ENCODE measurements around the gene EP400.

EP400 gene

GRCh38 chr12:132019891-132020290 is 70.1 kb downstream of the EP400 start:
- in situ Hi-C loops (cut with HindIII; ENCODE audit: low sequenced_read_pairs), result no loop called here
- TF ChIP-seq, protein P1, sequence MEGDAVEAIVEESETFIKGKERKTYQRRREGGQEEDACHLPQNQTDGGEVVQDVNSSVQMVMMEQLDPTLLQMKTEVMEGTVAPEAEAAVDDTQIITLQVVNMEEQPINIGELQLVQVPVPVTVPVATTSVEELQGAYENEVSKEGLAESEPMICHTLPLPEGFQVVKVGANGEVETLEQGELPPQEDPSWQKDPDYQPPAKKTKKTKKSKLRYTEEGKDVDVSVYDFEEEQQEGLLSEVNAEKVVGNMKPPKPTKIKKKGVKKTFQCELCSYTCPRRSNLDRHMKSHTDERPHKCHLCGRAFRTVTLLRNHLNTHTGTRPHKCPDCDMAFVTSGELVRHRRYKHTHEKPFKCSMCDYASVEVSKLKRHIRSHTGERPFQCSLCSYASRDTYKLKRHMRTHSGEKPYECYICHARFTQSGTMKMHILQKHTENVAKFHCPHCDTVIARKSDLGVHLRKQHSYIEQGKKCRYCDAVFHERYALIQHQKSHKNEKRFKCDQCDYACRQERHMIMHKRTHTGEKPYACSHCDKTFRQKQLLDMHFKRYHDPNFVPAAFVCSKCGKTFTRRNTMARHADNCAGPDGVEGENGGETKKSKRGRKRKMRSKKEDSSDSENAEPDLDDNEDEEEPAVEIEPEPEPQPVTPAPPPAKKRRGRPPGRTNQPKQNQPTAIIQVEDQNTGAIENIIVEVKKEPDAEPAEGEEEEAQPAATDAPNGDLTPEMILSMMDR (IDR thresholded peaks at IDR 0.05; ENCODE audit: low read depth, low read length), result no peak
- DNase-seq (ENCODE audit: low read depth, low spot score), result no peak
- no peak overlapping the region for H3K4me3 ChIP-seq (ENCODE audit: low read depth, low read length)

DNA sequence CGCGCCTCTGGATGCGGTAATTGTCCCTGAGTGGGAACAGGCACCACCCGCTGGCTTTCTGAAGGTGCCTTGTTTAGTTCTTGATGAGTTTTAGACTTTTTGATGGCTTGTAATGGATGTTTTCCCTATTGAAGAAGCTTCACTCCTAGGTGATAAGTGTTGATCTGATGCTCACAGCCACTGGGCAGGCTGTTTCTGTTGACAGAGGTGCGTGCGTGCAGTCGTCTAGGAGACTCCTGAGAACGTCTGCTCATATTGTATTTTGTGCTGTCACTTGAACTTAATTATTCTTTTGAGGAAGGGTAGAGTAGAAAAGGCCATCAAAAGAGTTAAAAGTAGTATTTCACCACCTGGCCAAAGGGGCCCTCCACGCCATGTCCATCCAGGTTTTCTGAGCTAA is 70.5 kb downstream of the EP400 start:
- in situ Hi-C loops (cut with HindIII; ENCODE audit: low sequenced_read_pairs), result no loop called here
- no peak for DNase-seq (ENCODE audit: low read depth, low spot score)
- TF ChIP-seq, protein P1 (IDR thresholded peaks at IDR 0.05; ENCODE audit: low read depth, low read length), result no peak
- H3K4me3 ChIP-seq (ENCODE audit: low read depth, low read length), result no peak overlapping the region

DNA sequence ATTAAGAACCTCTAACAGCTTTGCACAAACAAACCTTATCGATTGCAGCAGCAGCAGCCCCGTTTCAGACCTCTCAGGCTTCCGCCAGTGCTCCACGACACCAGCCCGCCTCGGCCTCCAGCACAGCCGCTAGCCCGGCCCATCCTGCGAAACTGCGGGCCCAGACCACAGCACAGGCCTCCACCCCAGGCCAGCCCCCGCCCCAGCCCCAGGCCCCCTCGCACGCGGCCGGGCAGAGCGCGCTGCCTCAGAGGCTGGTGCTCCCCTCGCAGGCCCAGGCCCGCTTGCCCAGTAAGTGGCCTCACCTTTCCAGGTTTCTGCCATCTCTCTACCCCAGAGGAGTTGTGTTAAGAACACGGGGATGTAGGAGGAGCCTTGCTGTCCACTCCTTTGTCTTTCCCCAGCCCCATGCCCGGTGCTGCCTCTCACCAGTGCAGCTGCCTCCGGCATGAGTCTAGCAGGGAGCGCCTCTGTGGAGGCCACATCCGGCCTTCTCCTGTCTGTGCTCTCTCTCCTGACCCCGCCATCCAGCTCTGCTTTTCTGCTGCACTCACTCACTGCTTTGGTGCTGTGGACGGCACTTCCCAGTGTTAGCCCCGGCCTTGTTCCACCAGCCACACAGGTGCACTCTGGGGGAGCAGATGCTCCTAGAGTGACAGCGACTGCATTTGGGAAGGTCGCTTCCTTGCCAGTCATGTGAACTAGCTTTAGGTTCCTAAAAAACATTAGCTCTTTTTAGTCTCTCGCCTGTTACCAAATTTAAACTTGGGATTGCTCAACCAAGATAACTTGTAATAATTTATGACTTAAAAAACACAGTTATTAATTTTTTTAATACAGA is 71.5 kb downstream of the EP400 start:
- no peak for DNase-seq (ENCODE audit: low read depth, low spot score)
- TF ChIP-seq, protein P1 (IDR thresholded peaks at IDR 0.05; ENCODE audit: low read depth, low read length), result no peak
- in situ Hi-C loops (cut with HindIII; ENCODE audit: low sequenced_read_pairs), result no loop called here
- no peak overlapping the region for H3K4me3 ChIP-seq (ENCODE audit: low read depth, low read length)

DNA sequence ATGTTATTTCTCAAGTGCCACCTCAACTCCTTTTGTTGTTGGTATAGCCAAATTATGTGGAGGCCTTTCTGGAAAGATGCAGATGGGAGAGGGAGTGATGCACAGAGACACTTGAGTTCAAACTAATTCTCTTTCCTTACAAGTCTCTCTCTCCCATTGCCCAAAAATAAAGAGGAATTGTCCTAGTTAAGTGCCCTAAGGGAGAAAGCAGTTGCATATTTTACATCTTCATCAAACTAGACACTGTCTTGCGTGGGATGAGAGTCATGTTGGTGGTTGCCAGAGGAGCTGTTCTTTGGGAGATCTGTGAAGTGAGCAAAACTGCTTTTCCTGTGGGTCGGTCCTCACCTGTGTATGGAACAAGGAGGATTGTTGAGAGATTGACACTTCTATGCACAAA is 72.2 kb downstream of the EP400 start:
- in situ Hi-C loops (cut with HindIII; ENCODE audit: low sequenced_read_pairs), result no loop called here
- TF ChIP-seq, protein P1 (IDR thresholded peaks at IDR 0.05; ENCODE audit: low read depth, low read length), result no peak
- no peak for DNase-seq (ENCODE audit: low read depth, low spot score)
- no peak overlapping the region for H3K4me3 ChIP-seq (ENCODE audit: low read depth, low read length)

- in situ Hi-C loops (cut with HindIII; ENCODE audit: low sequenced_read_pairs), result no loop called here
- no peak overlapping the region for H3K4me3 ChIP-seq (ENCODE audit: low read depth, low read length)
- DNase-seq (ENCODE audit: low read depth, low spot score), result no peak
- TF ChIP-seq, protein P1 (IDR thresholded peaks at IDR 0.05; ENCODE audit: low read depth, low read length), result no peak
Measured at GRCh38 chr12:132023658-132024057, 73.9 kb downstream of the EP400 start.

GRCh38 chr12:132024758-132025157 is 75.0 kb downstream of the EP400 start:
- in situ Hi-C loops (cut with HindIII; ENCODE audit: low sequenced_read_pairs), result no loop called here
- TF ChIP-seq, protein P1 (IDR thresholded peaks at IDR 0.05; ENCODE audit: low read depth, low read length), result no peak
- DNase-seq (ENCODE audit: low read depth, low spot score), result no peak
- no peak overlapping the region for H3K4me3 ChIP-seq (ENCODE audit: low read depth, low read length)
